ENCODE results near the gene GALNT18. TPM values are rescaled to one million over a fixed set of nuclear protein-coding genes. Genes with fewer than 3 reads are reported as not detected.

Gene GALNT18
- total RNA-seq, 1 experiment from 2014 or later: 1.7 TPM

GRCh38 chr11:11537372-11537771, 84.4 kb downstream of the GALNT18 start:
- Histone ChIP-seq H3K14ac (ENCODE audit: insufficient read depth, low read length) (no peak overlapping the region), H3T11ph (ENCODE audit: low read length) (no peak overlapping the region), H3K79me2 (ENCODE audit: insufficient read depth, low read length) (no peaks in the 10 kb centered on the region), H3K27me3 (ENCODE audit: insufficient read depth, low read length) (no peaks in the 10 kb centered on the region), H3K4me2 (ENCODE audit: insufficient read depth, insufficient read length, low read length) (no peak overlapping the region), H3K4me1 (ENCODE audit: insufficient read depth, low read length) (no peaks in the 10 kb centered on the region), H3K4ac (ENCODE audit: low read depth, low read length) (no peak overlapping the region), H2AK5ac (ENCODE audit: insufficient read length, low read length) (no peak overlapping the region), H4K20me1 (ENCODE audit: control insufficient read depth, insufficient read depth, insufficient read length) (no peaks in the 10 kb centered on the region), H2AFZ (ENCODE audit: low read length) (no peak overlapping the region), H4K91ac (ENCODE audit: insufficient read length, low read depth, low read length) (no peak overlapping the region), H3K9ac (ENCODE audit: extremely low read depth, insufficient read length, low read length) (no peak overlapping the region), H3K27ac (ENCODE audit: insufficient read length, low read depth, low read length) (no peak overlapping the region), H2BK20ac (ENCODE audit: low read depth, low read length, poor library complexity, severe bottlenecking) (no peak overlapping the region), H3K56ac (ENCODE audit: insufficient read length, low read depth, low read length) (no peak overlapping the region), H3K23ac (ENCODE audit: insufficient read length, low read depth, low read length) (no peak overlapping the region), H4K8ac (replicated peaks; ENCODE audit: insufficient read length, low read depth, low read length) (no peak overlapping the region), H3K79me1 (ENCODE audit: insufficient read depth, low read depth, low read length, poor library complexity, severe bottlenecking) (no peaks in the 10 kb centered on the region), H3K9me3 (ENCODE audit: control insufficient read depth, low read depth, low read length) (no peaks in the 10 kb centered on the region), H2BK120ac (ENCODE audit: low read depth, low read length, poor library complexity, severe bottlenecking) (no peak overlapping the region), H2BK5ac (ENCODE audit: insufficient read length, low read length) (no peak overlapping the region), H2BK12ac (ENCODE audit: insufficient read length, low read depth, low read length) (no peak overlapping the region), H4K5ac (ENCODE audit: insufficient read length, low read depth, low read length) (no peak overlapping the region), H3K23me2 (ENCODE audit: insufficient read length, low read depth, low read length, poor library complexity, severe bottlenecking) (no peaks in the 10 kb centered on the region), H2BK15ac (ENCODE audit: low read depth, low read length) (no peak overlapping the region), H3K18ac (ENCODE audit: insufficient read length, low read depth, low read length) (no peak overlapping the region)
- no peak for DNase-seq
- H3K27ac Mint-ChIP-seq: no peak overlapping the region
- no peak for TF ChIP-seq CTCF (conservative IDR thresholded peaks at IDR 0.05)
- no peaks in the 10 kb centered on the region for H3K9me3 Mint-ChIP-seq
- WGBS (ENCODE audit: extremely low coverage, insufficient read length, low lambda C conversion rate): no CpG with 5 or more reads among the region's 2 CpGs
- peaks cover 4% of the 10 kb centered on the region for H3K27me3 Mint-ChIP-seq (ENCODE audit: low read depth)
- peaks cover 4 to 6% of the 10 kb centered on the region in 2 experiments; a peak in 3 of 4 replicates for H3K4me1 Mint-ChIP-seq
- no peak overlapping the region for H3K4me3 Mint-ChIP-seq
- no peaks in the 10 kb centered on the region for H3K36me3 Mint-ChIP-seq (ENCODE audit: insufficient read depth in 1 of 3, low read depth in 3 of 3)
